Ectodermal cell (in vitro differentiated cells): ENCODE data around the gene PRKCQ.

Experiments
- H3K27ac ChIP-seq: 2 replicates; pipeline ENCODE4 v1.7.0; 2013; ENCODE audit warnings: mild to moderate bottlenecking, low read depth, low read length; ENCODE audit not compliant: insufficient read depth, poor library complexity, severe bottlenecking
- H3K27me3 ChIP-seq: 2 replicates; pipeline ENCODE4 v1.7.0; 2013; ENCODE audit warnings: mild to moderate bottlenecking, low read length; ENCODE audit not compliant: insufficient read depth, control insufficient read depth, poor library complexity, severe bottlenecking
- H3K36me3 ChIP-seq: one replicate; pipeline ENCODE4 v1.7.0; 2013; ENCODE audit warnings: low read length; ENCODE audit not compliant: control insufficient read depth, insufficient read depth
- H3K4me1 ChIP-seq: one replicate; pipeline ENCODE4 v1.7.0; 2013; ENCODE audit warnings: low read length; ENCODE audit not compliant: control insufficient read depth, insufficient read depth
- H3K4me3 ChIP-seq: 2 replicates; pipeline ENCODE4 v1.7.0; 2013; ENCODE audit warnings: low read depth, low read length, control low read depth; ENCODE audit not compliant: insufficient read depth
- H3K9me3 ChIP-seq: 2 replicates; pipeline ENCODE4 v1.7.0; 2013; ENCODE audit warnings: mild to moderate bottlenecking, low read length, moderate library complexity; ENCODE audit not compliant: control insufficient read depth
- whole genome bisulfite sequencing, 2 experiments: methylation state at CpG; one replicate each; pipeline ENCODE4 v1.1.7; 2013; ENCODE audit warnings: missing lambda C conversion rate in 2 of 2; 5-methylcytosine and 5-hydroxymethylcytosine counted together

Gene PRKCQ

DNA sequence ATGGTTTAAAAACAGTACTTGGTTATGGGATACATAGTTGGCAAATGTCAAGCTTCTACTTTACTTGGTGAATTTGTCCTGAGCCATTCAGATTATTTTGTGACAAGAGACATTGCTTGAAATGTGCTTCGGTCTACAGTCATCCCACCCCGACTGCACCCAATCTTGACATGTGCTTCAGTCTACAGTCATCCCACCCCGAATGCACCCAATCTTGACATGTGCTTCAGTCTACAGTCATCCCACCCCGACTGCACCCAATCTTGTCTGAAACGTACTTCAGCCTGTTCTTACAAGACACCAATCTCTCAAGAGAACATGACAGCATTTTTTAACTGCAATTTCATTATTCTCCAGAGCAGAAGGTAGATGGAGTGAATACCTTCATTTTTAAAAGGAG lies 47.8 kb downstream of the PRKCQ start:
- H3K27ac ChIP-seq = no peak overlapping the region
- H3K9me3 ChIP-seq = no peaks in the 10 kb centered on the region
- H3K4me1 ChIP-seq = no peaks in the 10 kb centered on the region

DNA sequence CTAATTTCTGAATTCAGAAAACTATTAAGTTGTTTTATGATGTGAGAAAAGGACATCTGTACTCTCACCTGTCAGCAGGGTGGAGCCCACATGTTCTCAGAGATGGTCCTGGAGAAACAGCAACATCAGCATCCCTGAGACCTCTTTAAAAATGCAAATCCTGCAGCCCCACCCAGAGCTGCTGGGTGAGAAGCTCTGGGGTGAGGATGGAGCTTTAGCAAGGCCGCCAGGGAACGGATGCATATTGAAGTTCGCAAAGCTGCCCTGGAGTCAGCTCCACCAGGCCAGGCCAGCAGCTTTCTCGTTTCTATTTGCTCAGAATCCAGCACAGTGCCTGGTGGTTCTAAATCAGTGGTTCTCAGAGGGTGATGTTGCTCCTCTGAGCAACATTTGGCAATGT lies 49.1 kb downstream of the PRKCQ start:
- 66 to 70% methylated on average over 4 of the region's 4 CpGs for WGBS, 2 experiments
- Histone ChIP-seq H3K4me1 (no peaks in the 10 kb centered on the region), H3K36me3 (no peaks in the 10 kb centered on the region), H3K27me3 (no peaks in the 10 kb centered on the region), H3K9me3 (no peaks in the 10 kb centered on the region), H3K27ac (no peak overlapping the region), H3K4me3 (no peak overlapping the region)

More for the DNA sequence above, 47.8 kb downstream of the PRKCQ start:
- 92 to 93% methylated on average over 5 of the region's 5 CpGs for WGBS, 2 experiments
- H3K27me3 ChIP-seq = no peaks in the 10 kb centered on the region
- no peaks in the 10 kb centered on the region for H3K36me3 ChIP-seq
- no peak overlapping the region for H3K4me3 ChIP-seq

- Histone ChIP-seq H3K36me3 (no peaks in the 10 kb centered on the region), H3K4me3 (no peak overlapping the region), H3K27ac (no peak overlapping the region), H3K27me3 (no peaks in the 10 kb centered on the region), H3K9me3 (no peaks in the 10 kb centered on the region), H3K4me1 (no peaks in the 10 kb centered on the region)
- WGBS, 2 experiments = 91% methylated on average over 18 of the region's 18 CpGs
Measured at GRCh38 chr10:6530211-6530840, 49.8 kb downstream of the PRKCQ start.

GRCh38 chr10:6528198-6528950 lies 51.7 kb downstream of the PRKCQ start:
- no peak overlapping the region for H3K4me3 ChIP-seq
- no peaks in the 10 kb centered on the region for H3K36me3 ChIP-seq
- H3K4me1 ChIP-seq = no peaks in the 10 kb centered on the region
- no peaks in the 10 kb centered on the region for H3K27me3 ChIP-seq
- 92 to 95% methylated on average over 12 of the region's 12 CpGs for WGBS, 2 experiments
- no peak overlapping the region for H3K27ac ChIP-seq
- no peaks in the 10 kb centered on the region for H3K9me3 ChIP-seq

GRCh38 chr10:6525599-6526165 lies 54.4 kb downstream of the PRKCQ start:
- Histone ChIP-seq H3K36me3 (no peaks in the 10 kb centered on the region), H3K4me1 (no peaks in the 10 kb centered on the region), H3K27me3 (no peaks in the 10 kb centered on the region), H3K9me3 (no peaks in the 10 kb centered on the region), H3K4me3 (no peak overlapping the region), H3K27ac (no peak overlapping the region)
- 98 to 100% methylated on average over 4 of the region's 4 CpGs for WGBS, 2 experiments

DNA sequence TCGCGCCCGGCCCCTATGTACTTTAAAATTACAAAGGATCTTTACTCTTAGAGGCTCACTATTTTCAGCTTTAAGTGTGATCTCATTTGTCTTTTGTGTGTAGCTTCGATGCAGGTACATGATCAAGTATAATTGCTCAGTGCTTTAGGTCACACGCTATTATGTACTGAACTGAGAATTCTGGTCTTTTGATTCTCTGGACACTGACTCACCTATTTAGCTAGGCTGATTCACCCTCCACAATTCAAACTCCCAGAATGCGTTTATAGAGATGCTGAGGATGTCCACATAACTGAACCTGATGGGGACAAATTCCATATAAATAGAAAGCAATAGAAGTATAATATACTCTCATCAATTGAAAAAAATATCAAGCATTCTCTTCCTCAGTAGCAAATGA lies 57.8 kb downstream of the PRKCQ start:
- no peaks in the 10 kb centered on the region for H3K36me3 ChIP-seq
- no peak overlapping the region for H3K27ac ChIP-seq
- no peak overlapping the region for H3K4me3 ChIP-seq
- no peaks in the 10 kb centered on the region for H3K27me3 ChIP-seq
- no peaks in the 10 kb centered on the region for H3K9me3 ChIP-seq
- 95 to 98% methylated on average over 4 to 6 of the region's 6 CpGs for WGBS, 2 experiments
- H3K4me1 ChIP-seq = no peaks in the 10 kb centered on the region

DNA sequence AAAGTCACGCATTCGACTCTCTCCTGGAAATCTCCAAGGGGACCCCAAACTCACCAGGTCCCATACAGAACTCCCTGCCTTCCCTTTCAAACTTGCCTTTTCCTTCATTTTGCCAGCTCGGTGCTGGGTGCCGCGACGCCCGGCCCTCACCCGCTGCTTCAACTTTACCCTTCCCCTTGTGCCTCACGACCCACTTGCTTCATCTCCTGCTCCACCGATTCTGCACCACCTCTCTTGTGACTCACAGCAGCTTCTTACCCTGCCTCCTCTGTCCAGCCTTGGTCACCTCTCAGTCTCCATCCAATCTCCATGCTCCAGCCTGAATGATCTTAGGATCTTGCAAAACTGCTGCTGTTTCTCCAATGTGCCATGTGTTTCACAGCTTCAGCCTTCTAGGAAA lies 59.9 kb downstream of the PRKCQ start:
- H3K9me3 ChIP-seq = no peaks in the 10 kb centered on the region
- no peak overlapping the region for H3K27ac ChIP-seq
- H3K36me3 ChIP-seq = no peaks in the 10 kb centered on the region
- WGBS, 2 experiments = 94 to 96% methylated on average over 10 of the region's 10 CpGs
- no peaks in the 10 kb centered on the region for H3K27me3 ChIP-seq
- H3K4me3 ChIP-seq = no peak overlapping the region
- no peaks in the 10 kb centered on the region for H3K4me1 ChIP-seq

- H3K36me3 ChIP-seq = no peaks in the 10 kb centered on the region
- no peaks in the 10 kb centered on the region for H3K9me3 ChIP-seq
- 84 to 92% methylated on average over 4 to 5 of the region's 5 CpGs for WGBS, 2 experiments
- no peak overlapping the region for H3K4me3 ChIP-seq
- no peaks in the 10 kb centered on the region for H3K4me1 ChIP-seq
- no peak overlapping the region for H3K27ac ChIP-seq
- no peaks in the 10 kb centered on the region for H3K27me3 ChIP-seq
Measured at GRCh38 chr10:6518791-6519429, 61.2 kb downstream of the PRKCQ start.

- 86 to 92% methylated on average over 3 to 5 of the region's 5 CpGs for WGBS, 2 experiments
- H3K4me3 ChIP-seq = no peak overlapping the region
- H3K27ac ChIP-seq = no peak overlapping the region
- no peaks in the 10 kb centered on the region for H3K4me1 ChIP-seq
- no peaks in the 10 kb centered on the region for H3K36me3 ChIP-seq
- H3K27me3 ChIP-seq = no peaks in the 10 kb centered on the region
- no peaks in the 10 kb centered on the region for H3K9me3 ChIP-seq
Measured at GRCh38 chr10:6516929-6517284, 63.2 kb downstream of the PRKCQ start.

DNA sequence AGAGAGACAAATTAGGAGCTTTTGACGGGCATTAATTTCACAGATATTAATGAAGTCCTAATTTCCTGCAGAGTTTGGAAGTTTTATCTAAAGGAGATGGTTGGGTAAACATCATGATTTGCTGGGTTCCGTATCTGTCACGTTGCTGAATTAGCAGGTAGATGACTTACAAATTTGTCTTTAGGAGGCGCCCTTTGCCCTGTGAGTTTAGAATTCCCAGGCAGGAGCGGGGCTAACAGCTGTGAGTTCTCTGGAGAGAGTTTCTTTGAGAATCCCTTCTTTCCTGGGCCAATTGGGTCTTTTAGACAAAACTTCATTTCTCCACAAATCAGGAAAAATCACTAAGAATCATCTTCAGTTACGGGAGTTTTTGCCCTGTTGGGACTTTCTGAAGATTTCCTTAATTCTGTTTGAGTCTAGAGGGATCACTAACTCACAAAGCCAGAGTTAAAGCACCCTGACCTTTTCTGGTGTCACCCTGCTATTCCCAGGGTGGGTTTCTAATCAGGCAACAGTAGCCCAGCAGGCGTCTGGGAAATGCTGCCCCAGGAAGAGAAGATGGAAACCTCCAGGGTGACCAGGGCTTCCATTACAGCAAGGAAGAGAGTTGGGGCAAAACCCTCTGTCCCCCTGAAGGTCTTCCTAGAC lies 63.7 kb downstream of the PRKCQ start:
- no peaks in the 10 kb centered on the region for H3K4me1 ChIP-seq
- H3K27me3 ChIP-seq = no peaks in the 10 kb centered on the region
- H3K9me3 ChIP-seq = no peaks in the 10 kb centered on the region
- H3K36me3 ChIP-seq = no peaks in the 10 kb centered on the region
- H3K27ac ChIP-seq = no peak overlapping the region
- 55 to 58% methylated on average over 7 of the region's 7 CpGs for WGBS, 2 experiments
- no peak overlapping the region for H3K4me3 ChIP-seq
